Activated naive CD8-positive, alpha-beta T cell (primary cell): ENCODE measurements around the gene ARHGAP9.
A peak's percentile ranks its signal among the peaks of the same experiment; 100 is the strongest.

ENCODE experiments used
- H3K27ac Mint-ChIP-seq: one replicate; pipeline ENCODE4 v1.8.0; 2021; ENCODE audit warnings: mixed read lengths
- H3K27me3 Mint-ChIP-seq: one replicate; pipeline ENCODE4 v1.8.0; 2021; ENCODE audit warnings: mixed read lengths
- H3K36me3 Mint-ChIP-seq: one replicate; pipeline ENCODE4 v1.8.0; 2021; ENCODE audit warnings: mixed read lengths
- H3K4me1 Mint-ChIP-seq: one replicate; pipeline ENCODE4 v1.8.0; 2021; ENCODE audit warnings: low read depth, mixed read lengths
- H3K4me3 Mint-ChIP-seq: one replicate; pipeline ENCODE4 v1.8.0; 2021; ENCODE audit warnings: mild to moderate bottlenecking, mixed read lengths
- H3K9me3 Mint-ChIP-seq: one replicate; pipeline ENCODE4 v1.8.0; 2021; ENCODE audit warnings: low read depth, mixed read lengths

Gene ARHGAP9

GRCh38 chr12:57474430-57474829 is 5.2 kb downstream of the ARHGAP9 start:
- Mint-ChIP-seq H3K4me3 (peak overlapping the region; percentile 88), H3K9me3 (no peaks in the 10 kb centered on the region), H3K36me3 (peaks cover 8% of the 10 kb centered on the region), H3K27ac (peak overlapping the region; percentile 90), H3K4me1 (peaks cover 66% of the 10 kb centered on the region), H3K27me3 (no peaks in the 10 kb centered on the region)

GRCh38 chr12:57473886-57474285 is 5.8 kb downstream of the ARHGAP9 start:
- peaks cover 8% of the 10 kb centered on the region for H3K36me3 Mint-ChIP-seq
- peaks cover 60% of the 10 kb centered on the region for H3K4me1 Mint-ChIP-seq
- peak overlapping the region; percentile 88 for H3K4me3 Mint-ChIP-seq
- H3K9me3 Mint-ChIP-seq = no peaks in the 10 kb centered on the region
- H3K27ac Mint-ChIP-seq = peak overlapping the region; percentile 90
- no peaks in the 10 kb centered on the region for H3K27me3 Mint-ChIP-seq

GRCh38 chr12:57473392-57473791 is 6.3 kb downstream of the ARHGAP9 start:
- H3K36me3 Mint-ChIP-seq = peaks cover 9% of the 10 kb centered on the region
- no peaks in the 10 kb centered on the region for H3K9me3 Mint-ChIP-seq
- peak overlapping the region; percentile 90 for H3K27ac Mint-ChIP-seq

GRCh38 chr12:57472391-57472790 is 7.3 kb downstream of the ARHGAP9 start:
- H3K27ac Mint-ChIP-seq = peak overlapping the region; percentile 58
- peaks cover 13% of the 10 kb centered on the region for H3K36me3 Mint-ChIP-seq
- no peaks in the 10 kb centered on the region for H3K9me3 Mint-ChIP-seq
- no peak overlapping the region for H3K4me3 Mint-ChIP-seq
- H3K27me3 Mint-ChIP-seq = no peaks in the 10 kb centered on the region
- peaks cover 47% of the 10 kb centered on the region for H3K4me1 Mint-ChIP-seq

More at GRCh38 chr12:57473392-57473791, 6.3 kb downstream of the ARHGAP9 start:
- H3K4me3 Mint-ChIP-seq = peak overlapping the region; percentile 88
- H3K4me1 Mint-ChIP-seq = peaks cover 55% of the 10 kb centered on the region
- no peaks in the 10 kb centered on the region for H3K27me3 Mint-ChIP-seq

GRCh38 chr12:57471661-57472060 is 8.0 kb downstream of the ARHGAP9 start:
- peaks cover 41% of the 10 kb centered on the region for H3K4me1 Mint-ChIP-seq
- H3K27me3 Mint-ChIP-seq = no peaks in the 10 kb centered on the region
- H3K4me3 Mint-ChIP-seq = no peak overlapping the region
- H3K9me3 Mint-ChIP-seq = no peaks in the 10 kb centered on the region
- peaks cover 16% of the 10 kb centered on the region for H3K36me3 Mint-ChIP-seq
- H3K27ac Mint-ChIP-seq = no peak overlapping the region

GRCh38 chr12:57470970-57471656 is 8.6 kb downstream of the ARHGAP9 start:
- H3K9me3 Mint-ChIP-seq = no peaks in the 10 kb centered on the region
- H3K27me3 Mint-ChIP-seq = no peaks in the 10 kb centered on the region
- H3K4me3 Mint-ChIP-seq = no peak overlapping the region
- peaks cover 16% of the 10 kb centered on the region for H3K36me3 Mint-ChIP-seq
- H3K4me1 Mint-ChIP-seq = peaks cover 35% of the 10 kb centered on the region
- H3K27ac Mint-ChIP-seq = no peak overlapping the region

- Mint-ChIP-seq H3K36me3 (peaks cover 16% of the 10 kb centered on the region), H3K9me3 (no peaks in the 10 kb centered on the region), H3K27me3 (no peaks in the 10 kb centered on the region), H3K4me3 (no peak overlapping the region), H3K4me1 (peaks cover 32% of the 10 kb centered on the region), H3K27ac (no peak overlapping the region)
Observed at GRCh38 chr12:57470286-57470969, 9.2 kb downstream of the ARHGAP9 start.

- Mint-ChIP-seq H3K4me3 (no peak overlapping the region), H3K9me3 (no peaks in the 10 kb centered on the region), H3K27ac (peak overlapping the region; percentile 41), H3K36me3 (peaks cover 14% of the 10 kb centered on the region), H3K4me1 (peaks cover 26% of the 10 kb centered on the region), H3K27me3 (no peaks in the 10 kb centered on the region)
Observed at GRCh38 chr12:57469296-57470164, 10.1 kb downstream of the ARHGAP9 start.

- Mint-ChIP-seq H3K27ac (peak overlapping the region; percentile 29), H3K27me3 (no peaks in the 10 kb centered on the region), H3K9me3 (no peaks in the 10 kb centered on the region), H3K36me3 (peaks cover 8% of the 10 kb centered on the region), H3K4me3 (no peak overlapping the region), H3K4me1 (peaks cover 16% of the 10 kb centered on the region)
Observed at GRCh38 chr12:57467915-57468314, 11.8 kb downstream of the ARHGAP9 start.

- H3K36me3 Mint-ChIP-seq = peaks cover 8% of the 10 kb centered on the region
- H3K27ac Mint-ChIP-seq = peak overlapping the region; percentile 29
- H3K27me3 Mint-ChIP-seq = no peaks in the 10 kb centered on the region
- no peak overlapping the region for H3K4me3 Mint-ChIP-seq
- H3K4me1 Mint-ChIP-seq = peaks cover 15% of the 10 kb centered on the region
- H3K9me3 Mint-ChIP-seq = no peaks in the 10 kb centered on the region
Observed at GRCh38 chr12:57467212-57467874, 12.3 kb downstream of the ARHGAP9 start.

GRCh38 chr12:57465747-57466505 is 13.7 kb downstream of the ARHGAP9 start:
- H3K4me1 Mint-ChIP-seq = peaks cover 15% of the 10 kb centered on the region
- H3K27ac Mint-ChIP-seq = no peak overlapping the region
- H3K27me3 Mint-ChIP-seq = no peaks in the 10 kb centered on the region
- no peak overlapping the region for H3K4me3 Mint-ChIP-seq
- no peaks in the 10 kb centered on the region for H3K9me3 Mint-ChIP-seq
- peaks cover 8% of the 10 kb centered on the region for H3K36me3 Mint-ChIP-seq

- no peak overlapping the region for H3K27ac Mint-ChIP-seq
Observed at GRCh38 chr12:57465030-57465746, 14.5 kb downstream of the ARHGAP9 start.

GRCh38 chr12:57464569-57464968 is 15.1 kb downstream of the ARHGAP9 start:
- H3K36me3 Mint-ChIP-seq = peaks cover 8% of the 10 kb centered on the region
- H3K4me1 Mint-ChIP-seq = peaks cover 18% of the 10 kb centered on the region
- H3K9me3 Mint-ChIP-seq = no peaks in the 10 kb centered on the region
- no peaks in the 10 kb centered on the region for H3K27me3 Mint-ChIP-seq
- H3K27ac Mint-ChIP-seq = no peak overlapping the region
- no peak overlapping the region for H3K4me3 Mint-ChIP-seq

More at GRCh38 chr12:57465030-57465746, 14.5 kb downstream of the ARHGAP9 start:
- no peaks in the 10 kb centered on the region for H3K27me3 Mint-ChIP-seq
- H3K4me3 Mint-ChIP-seq = no peak overlapping the region
- no peaks in the 10 kb centered on the region for H3K9me3 Mint-ChIP-seq
- H3K4me1 Mint-ChIP-seq = peaks cover 20% of the 10 kb centered on the region
- H3K36me3 Mint-ChIP-seq = peaks cover 8% of the 10 kb centered on the region
